Erythroblast (primary cell): ENCODE data around the gene C11orf97.
"Not testable (repeated sequence)": the region's sequence is repeated elsewhere in the genome, so short reads cannot be mapped to it uniquely, and the experiment has no call there.

Experiments used
- DNase-seq, 2 experiments: peaks; one replicate each; lab custom pipeline; 2025; lab: John Stamatoyannopoulos, UW
- GATA1 ChIP-seq: IDR thresholded peaks from 2 replicates; pipeline ENCODE4 v1.6.1; 2011; ENCODE audit warnings: low read depth, mild to moderate bottlenecking, control low read depth, low read length, moderate library complexity
- POLR2A ChIP-seq: IDR thresholded peaks from 2 replicates; pipeline ENCODE4 v1.6.1; 2011; ENCODE audit warnings: mild to moderate bottlenecking, low read length

C11orf97 gene

GRCh38 chr11:94557421-94557820 lies 45.2 kb downstream of the C11orf97 start:
- TF ChIP-seq GATA1 (no peak), POLR2A (no peak)
- DNase-seq: no peak

DNA sequence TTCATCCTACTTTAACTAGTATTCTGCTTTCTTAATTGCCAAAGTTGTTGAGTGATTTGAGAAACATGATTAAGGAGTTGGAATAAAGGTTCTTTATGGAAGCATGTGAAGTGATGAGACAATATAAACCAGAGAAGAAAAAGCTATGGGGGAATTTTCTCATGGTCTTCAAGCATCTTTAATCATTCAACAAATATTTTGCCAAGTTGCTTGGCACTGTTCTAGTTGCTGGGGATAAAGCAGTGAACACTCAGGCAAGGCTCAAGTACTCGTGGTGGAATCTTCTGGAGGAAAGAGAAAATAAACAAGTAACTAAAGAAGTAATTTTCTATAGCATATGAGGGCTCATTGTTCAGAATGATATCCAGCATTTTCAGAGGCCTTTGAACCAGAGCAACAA lies 45.7 kb downstream of the C11orf97 start:
- no peak for TF ChIP-seq GATA1
- TF ChIP-seq POLR2A: no peak
- no peak for DNase-seq

GRCh38 chr11:94558468-94558867 lies 46.2 kb downstream of the C11orf97 start:
- DNase-seq: no peak
- no peak for TF ChIP-seq POLR2A
- TF ChIP-seq GATA1: no peak

GRCh38 chr11:94558932-94559331 lies 46.7 kb downstream of the C11orf97 start:
- DNase-seq: no peak
- TF ChIP-seq POLR2A (no peak), GATA1 (no peak)

DNA sequence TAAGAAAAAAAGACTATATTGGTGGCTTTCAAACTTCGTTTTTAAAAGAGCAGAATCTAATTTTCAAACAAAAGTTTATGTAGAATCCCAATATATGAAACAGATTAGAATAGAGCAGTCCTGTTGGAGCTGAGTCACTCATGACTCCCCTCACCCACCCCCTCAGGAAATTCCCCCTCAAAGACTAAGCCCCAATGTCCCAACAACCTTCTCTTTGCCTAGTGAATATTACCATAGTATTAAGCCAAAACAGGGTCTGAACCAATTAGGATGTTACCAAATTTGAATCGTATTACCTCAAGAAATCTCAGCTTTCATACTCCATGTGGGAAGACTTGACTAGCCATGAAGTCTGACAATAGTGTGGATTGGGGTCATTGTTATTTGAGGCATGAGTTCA lies 47.1 kb downstream of the C11orf97 start:
- TF ChIP-seq GATA1: no peak
- TF ChIP-seq POLR2A: no peak
- DNase-seq: no peak

DNA sequence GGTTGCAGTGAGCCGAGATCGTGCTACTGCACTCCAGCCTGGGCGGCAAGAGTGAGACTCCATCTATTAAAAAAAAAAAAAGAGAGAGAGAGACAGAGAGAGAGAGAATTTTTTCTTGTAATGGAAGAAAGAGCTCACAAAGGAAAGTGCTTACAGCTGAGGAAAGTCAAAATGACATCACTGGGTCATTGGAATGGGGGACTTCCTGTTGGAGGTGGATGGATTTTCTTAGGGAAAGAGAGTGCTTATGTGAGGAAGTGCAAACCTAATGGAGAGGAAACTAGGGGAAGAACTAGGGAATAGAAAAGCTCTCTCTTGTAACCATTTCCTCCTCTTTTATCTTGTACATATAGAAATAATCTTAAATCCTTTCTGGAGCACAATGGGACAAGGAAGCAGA lies 48.6 kb downstream of the C11orf97 start:
- DNase-seq: no peak
- TF ChIP-seq POLR2A: no peak
- no peak for TF ChIP-seq GATA1

- no peak for DNase-seq
Observed at GRCh38 chr11:94563176-94563847, 51.1 kb downstream of the C11orf97 start.

GRCh38 chr11:94563848-94564467 lies 51.7 kb downstream of the C11orf97 start:
- DNase-seq: no peak

More at GRCh38 chr11:94563176-94563847, 51.1 kb downstream of the C11orf97 start:
- TF ChIP-seq POLR2A: no peak
- no peak for TF ChIP-seq GATA1

DNA sequence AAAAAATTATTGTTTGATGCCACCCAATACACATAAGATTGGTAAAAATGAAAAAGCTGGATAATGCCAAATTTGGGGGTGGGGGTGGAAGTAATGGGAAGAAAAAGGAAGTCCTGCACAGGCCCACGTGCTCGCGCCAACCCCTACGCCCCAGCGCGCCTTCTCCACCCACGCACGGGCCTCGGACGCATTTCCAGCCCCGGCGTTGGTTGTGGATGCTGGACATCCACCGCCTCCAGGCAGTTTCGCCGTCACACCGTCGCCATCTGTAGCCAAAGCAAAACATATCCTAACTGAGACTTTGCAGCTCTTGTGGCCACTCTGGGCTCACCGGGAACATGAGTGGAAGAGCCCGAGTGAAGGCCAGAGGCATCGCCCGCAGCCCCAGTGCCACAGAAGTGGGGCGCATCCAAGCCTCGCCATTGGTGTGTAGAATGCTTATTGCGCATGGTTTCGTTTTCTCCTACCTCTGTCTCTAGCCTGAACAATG lies 55.0 kb downstream of the C11orf97 start, which contains the start of gene PIWIL4:
PIWIL4 (plus strand) TSS at position 188 of the 490 bp plus-strand sequence; CDS start at position 339, 151 bp downstream.
- no peak for DNase-seq
- no peak for TF ChIP-seq GATA1
- no peak for TF ChIP-seq POLR2A

More at GRCh38 chr11:94563848-94564467, 51.7 kb downstream of the C11orf97 start:
- no peak for TF ChIP-seq GATA1
- TF ChIP-seq POLR2A: no peak

- TF ChIP-seq POLR2A (no peak), GATA1 (no peak)
- no peak for DNase-seq
Observed at GRCh38 chr11:94568200-94568599, 55.9 kb downstream of the C11orf97 start.

DNA sequence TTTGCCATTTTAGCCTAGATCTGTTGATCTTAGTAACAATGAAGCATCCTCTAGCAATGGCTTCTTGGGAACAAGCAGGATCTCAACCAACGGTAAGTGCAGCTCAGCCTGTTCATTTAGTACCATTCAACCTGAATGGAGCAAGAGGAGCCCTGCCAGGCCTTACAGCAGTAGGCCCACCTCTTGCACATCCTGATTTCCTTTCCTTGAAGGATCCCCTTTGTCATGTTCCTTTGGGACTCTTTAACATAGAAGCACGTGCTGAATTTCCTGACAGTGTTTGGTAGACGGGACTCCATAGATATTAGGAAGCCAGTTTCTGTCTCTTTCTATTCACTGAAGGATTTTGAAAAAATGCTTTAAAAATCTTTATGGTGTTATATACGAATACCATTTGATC lies 56.5 kb downstream of the C11orf97 start:
- no peak for DNase-seq
- TF ChIP-seq GATA1: no peak
- no peak for TF ChIP-seq POLR2A

DNA sequence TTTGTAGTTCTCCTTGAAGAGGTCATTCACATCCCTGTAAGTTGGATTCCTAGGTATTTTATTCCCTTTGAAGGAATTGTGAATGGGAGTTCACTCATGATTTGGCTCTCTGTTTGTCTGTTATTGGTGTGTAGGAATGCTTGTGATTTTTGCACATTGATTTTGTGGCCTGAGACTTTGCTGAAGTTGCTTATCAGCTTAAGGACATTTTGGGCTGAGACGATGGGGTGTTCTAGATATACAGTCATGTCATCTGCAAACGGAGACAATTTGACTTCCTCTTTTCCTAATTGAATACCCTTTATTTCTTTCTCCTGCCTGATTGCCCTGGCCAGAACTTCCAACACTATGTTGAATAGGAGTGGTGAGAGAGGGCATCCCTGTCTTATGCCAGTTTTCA lies 60.7 kb downstream of the C11orf97 start:
- not testable (repeated sequence) for DNase-seq

- TF ChIP-seq POLR2A: no peak
- TF ChIP-seq GATA1: no peak
- no peak for DNase-seq
Observed at GRCh38 chr11:94574193-94574961, 62.1 kb downstream of the C11orf97 start.

GRCh38 chr11:94576306-94576705 lies 64.0 kb downstream of the C11orf97 start:
- no peak for DNase-seq
- TF ChIP-seq GATA1 (no peak), POLR2A (no peak)
